ENCODE measurements around the gene FAM110D.

GRCh38 chr1:26134466-26134865, 24.4 kb upstream of the FAM110D start:
- no peak for TF ChIP-seq POLR2A (IDR thresholded peaks at IDR 0.05)
- TF ChIP-seq CTCF (IDR thresholded peaks at IDR 0.05) = no peak

All from lower leg skin (tissue), 3 donors.